ENCODE data around the gene NOX3. TPM values are rescaled to one million over a fixed set of nuclear protein-coding genes. Genes with fewer than 3 reads are reported as not detected.

Gene NOX3
- total RNA-seq, 2 experiments from 2014 or later: not detected

GRCh38 chr6:155461556-155461955, 5.9 kb upstream of the NOX3 start:
- CTCF ChIA-PET: no interaction called here
- Histone ChIP-seq H3K36me3 (ENCODE audit: insufficient read depth, low read length) (no peaks in the 10 kb centered on the region), H3K9me3 (ENCODE audit: control insufficient read depth in 1 of 2, insufficient read depth in 1 of 2, low read length in 2 of 2) (peaks cover 0 to 3% of the 10 kb centered on the region in 2 experiments), H3K27ac (ENCODE audit: low read depth in 1 of 2, low read length in 2 of 2) (no peak overlapping the region), H3K27me3 (ENCODE audit: control insufficient read depth in 1 of 2, insufficient read depth in 2 of 2, low read length in 2 of 2) (peaks cover 0 to 4% of the 10 kb centered on the region in 2 experiments), H3K4me3 (ENCODE audit: low read length) (no peak overlapping the region), H3K4me1 (ENCODE audit: insufficient read depth, low read length) (no peaks in the 10 kb centered on the region)
- Mint-ChIP-seq H3K4me1 (ENCODE audit: low read depth) (no peaks in the 10 kb centered on the region), H3K27ac (no peak overlapping the region), H3K4me3 (no peak overlapping the region), H3K36me3 (ENCODE audit: low read depth) (no peaks in the 10 kb centered on the region), H3K27me3 (no peaks in the 10 kb centered on the region), H3K9me3 (peaks cover 1% of the 10 kb centered on the region)
- POLR2A ChIA-PET: interaction anchor here (0.6 kb wide), 1 partner anchor 627 kb away, joined by 4 read pairs; no protein-coding TSS in a partner anchor
- intact Hi-C loops (cut with DNase I, micrococcal nuclease): no loop called here
- no peak for DNase-seq
- TF ChIP-seq CTCF (IDR thresholded peaks at IDR 0.05): no peak
- no peak for ATAC-seq (ENCODE audit: poor library complexity)

- H3K36me3 Mint-ChIP-seq (ENCODE audit: low read depth): no peaks in the 10 kb centered on the region
- no peak overlapping the region for H3K27ac Mint-ChIP-seq
- no peak for ATAC-seq (ENCODE audit: poor library complexity)
- Histone ChIP-seq H3K4me3 (ENCODE audit: low read length) (no peak overlapping the region), H3K9me3 (ENCODE audit: control insufficient read depth in 1 of 2, insufficient read depth in 1 of 2, low read length in 2 of 2) (no peaks in the 10 kb centered on the region), H3K27me3 (ENCODE audit: control insufficient read depth in 1 of 2, insufficient read depth in 2 of 2, low read length in 2 of 2) (no peaks in the 10 kb centered on the region), H3K36me3 (ENCODE audit: insufficient read depth, low read length) (no peaks in the 10 kb centered on the region), H3K27ac (ENCODE audit: low read depth in 1 of 2, low read length in 2 of 2) (no peak overlapping the region), H3K4me1 (ENCODE audit: insufficient read depth, low read length) (no peaks in the 10 kb centered on the region)
- DNase-seq: no peak
- ChIA-PET POLR2A (no interaction called here), CTCF (no interaction called here)
- intact Hi-C loops (cut with DNase I, micrococcal nuclease): no loop called here
- H3K4me1 Mint-ChIP-seq (ENCODE audit: low read depth): peaks cover 2% of the 10 kb centered on the region
- H3K4me3 Mint-ChIP-seq: no peak overlapping the region
- H3K9me3 Mint-ChIP-seq: no peaks in the 10 kb centered on the region
- TF ChIP-seq CTCF (IDR thresholded peaks at IDR 0.05): no peak
- peaks cover under 1% of the 10 kb centered on the region for H3K27me3 Mint-ChIP-seq
These were observed 1.2 kb downstream of the NOX3 start for GRCh38 chr6:155454471-155454870.

GRCh38 chr6:155454008-155454407, 1.6 kb downstream of the NOX3 start:
- Mint-ChIP-seq H3K27ac (no peak overlapping the region), H3K27me3 (peaks cover 6% of the 10 kb centered on the region), H3K4me3 (no peak overlapping the region), H3K36me3 (ENCODE audit: low read depth) (no peaks in the 10 kb centered on the region), H3K9me3 (no peaks in the 10 kb centered on the region), H3K4me1 (ENCODE audit: low read depth) (peaks cover 6% of the 10 kb centered on the region)
- no peaks in the 10 kb centered on the region for H3K27me3 ChIP-seq (ENCODE audit: control insufficient read depth in 1 of 2, insufficient read depth in 2 of 2, low read length in 2 of 2)
- DNase-seq (no peak), ATAC-seq (ENCODE audit: poor library complexity) (no peak)
- ChIA-PET POLR2A (no interaction called here), CTCF (no interaction called here)
- no peak for TF ChIP-seq CTCF (IDR thresholded peaks at IDR 0.05)
- H3K9me3 ChIP-seq (ENCODE audit: control insufficient read depth in 1 of 2, insufficient read depth in 1 of 2, low read length in 2 of 2): no peaks in the 10 kb centered on the region
- no peak overlapping the region for H3K4me3 ChIP-seq (ENCODE audit: low read length)
- no peaks in the 10 kb centered on the region for H3K36me3 ChIP-seq (ENCODE audit: insufficient read depth, low read length)
- no peak overlapping the region for H3K27ac ChIP-seq (ENCODE audit: low read depth in 1 of 2, low read length in 2 of 2)
- intact Hi-C loops (cut with DNase I, micrococcal nuclease): no loop called here
- H3K4me1 ChIP-seq (ENCODE audit: insufficient read depth, low read length): no peaks in the 10 kb centered on the region

Measured in CD4-positive, alpha-beta T cell (primary cell).